HCT116 (cell line): ENCODE measurements around the gene MIA2.

Source experiments
- CEBPB ChIP-seq: IDR thresholded peaks from 2 replicates; pipeline ENCODE4 v1.6.1; 2012; ENCODE audit warnings: low read depth
- CTCF ChIP-seq, 3 experiments: fragments of 200-600 bp in 1 of 3; sonication (generic) in 1 of 3; IDR thresholded peaks in 2 of 3; conservative IDR thresholded peaks in 1 of 3; 2 replicates each; pipeline ENCODE4 v1.5.1; 2012 to 2017; ENCODE audit warnings: low read depth in 2 of 3, low read length in 2 of 3, antibody characterized with exemption in 1 of 3, borderline replicate concordance in 1 of 3, control low read depth in 1 of 3, mild to moderate bottlenecking in 1 of 3, mixed read lengths in 1 of 3, mixed run types in 1 of 3, moderate library complexity in 1 of 3; ENCODE audit not compliant: insufficient read depth in 1 of 3
- JUND ChIP-seq: IDR thresholded peaks from 2 replicates; pipeline ENCODE4 v1.6.1; 2012
- POLR2A ChIP-seq: IDR thresholded peaks from 2 replicates; pipeline ENCODE4 v1.7.0; 2011; ENCODE audit warnings: borderline replicate concordance; ENCODE audit not compliant: insufficient read depth, insufficient read length; ENCODE audit errors: extremely low read depth
- ZNF274 ChIP-seq: fragments of 200-500 bp; sonication (Bioruptor generic); IDR thresholded peaks from 2 replicates; pipeline ENCODE4 v1.6.1; 2014; ENCODE audit warnings: mild to moderate bottlenecking, low read depth, low read length, inconsistent platforms

GRCh38 chr14:39246618-39247017 lies 12.9 kb downstream of the MIA2 start:
- TF ChIP-seq ZNF274 (no peak), POLR2A (no peak), JUND (no peak), CTCF (IDR thresholded peaks at IDR 0.05 in 2 of 3, conservative IDR thresholded peaks at IDR 0.05 in 1 of 3; ENCODE audit: borderline replicate concordance in 1 of 3, insufficient read depth in 1 of 3, low read depth in 2 of 3, low read length in 2 of 3) (no peak), CEBPB (no peak)
